GM12873 (cell line): ENCODE data around the gene CHRNA1.
A peak's percentile ranks its signal among the peaks of the same experiment; 100 is the strongest.

Experiments
- CTCF ChIP-seq: IDR thresholded peaks from 2 replicates; pipeline ENCODE4 v1.5.1; 2012; ENCODE audit warnings: low read depth, mild to moderate bottlenecking, moderate library complexity, low read length, control low read depth; ENCODE audit not compliant: insufficient read depth; ENCODE audit errors: missing control alignments

Gene CHRNA1

GRCh38 chr2:174703430-174703829, 60.8 kb downstream of the CHRNA1 start:
- TF ChIP-seq CTCF, result no peak

DNA sequence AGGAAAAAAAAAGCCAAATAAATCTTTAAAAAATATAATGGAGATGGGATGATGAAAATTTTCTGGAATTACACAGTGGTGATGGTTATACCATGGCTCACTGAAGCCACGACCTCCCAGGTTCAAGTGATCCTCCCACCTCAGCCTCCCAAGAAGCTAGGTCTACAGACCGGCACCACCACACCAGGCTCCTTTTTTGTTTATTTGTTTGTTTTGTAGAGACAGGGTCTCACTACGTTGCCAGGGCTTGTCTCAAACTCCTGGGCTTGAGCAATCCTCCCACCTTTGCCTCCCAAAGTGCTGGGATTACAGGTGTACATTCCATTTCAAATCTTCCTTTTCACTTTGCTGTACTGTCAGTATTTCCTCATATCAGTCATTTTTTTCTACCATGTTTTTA, 61.7 kb downstream of the CHRNA1 start:
- TF ChIP-seq CTCF, result no peak

DNA sequence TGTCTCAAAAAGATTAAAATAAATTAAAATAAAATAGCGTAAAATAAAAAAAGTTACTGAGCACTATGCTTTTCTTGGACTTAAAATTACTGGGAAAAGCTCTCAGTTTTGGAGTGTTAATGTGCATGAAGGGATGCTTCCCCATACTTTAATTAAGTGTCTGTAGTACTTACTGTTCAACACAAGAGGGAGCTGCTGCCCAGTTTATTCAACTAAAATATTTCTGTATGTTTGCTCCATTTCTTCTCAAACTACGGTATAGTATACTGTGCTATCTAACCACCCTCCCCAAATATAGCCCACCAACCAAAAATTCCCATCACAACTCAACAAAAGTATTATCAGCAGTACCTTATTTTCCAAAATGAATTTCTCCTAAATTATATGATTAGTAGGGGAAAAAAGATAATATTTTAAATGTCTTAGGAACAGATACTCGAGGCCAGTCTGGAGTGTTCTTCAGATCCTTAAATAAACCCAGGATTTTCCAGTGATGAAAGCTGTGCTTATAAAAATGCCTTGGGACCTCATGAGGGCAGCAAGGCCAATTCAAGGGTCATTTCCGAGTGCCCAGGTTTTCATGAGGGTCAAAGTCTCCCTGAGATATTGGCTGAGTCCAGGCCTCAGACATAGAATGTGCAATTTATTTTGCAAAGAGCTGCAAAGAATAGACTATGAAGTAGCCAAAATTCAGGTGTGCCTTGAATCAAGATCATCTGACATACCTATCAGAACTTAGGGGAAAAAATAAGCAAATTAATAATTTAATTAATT, 64.1 kb downstream of the CHRNA1 start:
- TF ChIP-seq CTCF, result peak; percentile 59
